ENCODE measurements around the gene FOXJ1.
"Not testable (repeated sequence)": the region's sequence is repeated elsewhere in the genome, so short reads cannot be mapped to it uniquely, and the experiment has no call there.

FOXJ1 gene

GRCh38 chr17:76141212-76142038 lies at the start of gene FOXJ1:
TSS of gene FOXJ1 (minus strand) at chr17:76141245. CDS start at chr17:76140395, 850 bp downstream.
- peak; percentile 59 for FAIRE-seq

GRCh38 chr17:76189741-76190140 lies 48.7 kb upstream of the FOXJ1 start:
- FAIRE-seq, result no peak

GRCh38 chr17:76189247-76189646 lies 48.2 kb upstream of the FOXJ1 start:
- FAIRE-seq, result no peak

- FAIRE-seq, result no peak
These were observed 47.4 kb upstream of the FOXJ1 start for GRCh38 chr17:76188213-76189016.

- not testable (repeated sequence) for FAIRE-seq
These were observed 45.7 kb upstream of the FOXJ1 start for GRCh38 chr17:76186774-76187173.

GRCh38 chr17:76184290-76184689 lies 43.2 kb upstream of the FOXJ1 start:
- no peak for FAIRE-seq

GRCh38 chr17:76182016-76182764 lies 41.1 kb upstream of the FOXJ1 start:
- FAIRE-seq, result peak; percentile 42

GRCh38 chr17:76179496-76180467 lies 38.7 kb upstream of the FOXJ1 start:
- FAIRE-seq, result no peak

GRCh38 chr17:76178124-76178523 lies 37.1 kb upstream of the FOXJ1 start:
- FAIRE-seq, result no peak

GRCh38 chr17:76176701-76177574 lies 35.9 kb upstream of the FOXJ1 start:
- FAIRE-seq, result no peak

GRCh38 chr17:76174037-76174436 lies 33.0 kb upstream of the FOXJ1 start:
- FAIRE-seq, result no peak

- FAIRE-seq, result no peak
These were observed 32.4 kb upstream of the FOXJ1 start for GRCh38 chr17:76173474-76173873.

- FAIRE-seq, result no peak
These were observed 30.7 kb upstream of the FOXJ1 start for GRCh38 chr17:76171706-76172105.

GRCh38 chr17:76170114-76170513 lies 29.1 kb upstream of the FOXJ1 start:
- FAIRE-seq, result no peak

- no peak for FAIRE-seq
These were observed 25.9 kb upstream of the FOXJ1 start for GRCh38 chr17:76166906-76167305.

- no peak for FAIRE-seq
These were observed 25.1 kb upstream of the FOXJ1 start for GRCh38 chr17:76166168-76166567.

GRCh38 chr17:76164331-76164730 lies 23.3 kb upstream of the FOXJ1 start:
- no peak for FAIRE-seq

GRCh38 chr17:76163919-76164318 lies 22.9 kb upstream of the FOXJ1 start:
- no peak for FAIRE-seq

GRCh38 chr17:76161619-76162266 lies 20.7 kb upstream of the FOXJ1 start:
- FAIRE-seq, result no peak

- FAIRE-seq, result no peak
These were observed 20.0 kb upstream of the FOXJ1 start for GRCh38 chr17:76160896-76161528.

Measured in G401.6 (cell line).